Glomerular visceral epithelial cell (primary cell): ENCODE results near the gene TRAF4.
"Not testable (repeated sequence)": the region's sequence is repeated elsewhere in the genome, so short reads cannot be mapped to it uniquely, and the experiment has no call there.

ENCODE experiments used
- DNase-seq: peaks from one replicate; pipeline ENCODE4 v3.0.0-alpha.2; 2016; ENCODE audit errors: extremely low spot score

Gene TRAF4

DNA sequence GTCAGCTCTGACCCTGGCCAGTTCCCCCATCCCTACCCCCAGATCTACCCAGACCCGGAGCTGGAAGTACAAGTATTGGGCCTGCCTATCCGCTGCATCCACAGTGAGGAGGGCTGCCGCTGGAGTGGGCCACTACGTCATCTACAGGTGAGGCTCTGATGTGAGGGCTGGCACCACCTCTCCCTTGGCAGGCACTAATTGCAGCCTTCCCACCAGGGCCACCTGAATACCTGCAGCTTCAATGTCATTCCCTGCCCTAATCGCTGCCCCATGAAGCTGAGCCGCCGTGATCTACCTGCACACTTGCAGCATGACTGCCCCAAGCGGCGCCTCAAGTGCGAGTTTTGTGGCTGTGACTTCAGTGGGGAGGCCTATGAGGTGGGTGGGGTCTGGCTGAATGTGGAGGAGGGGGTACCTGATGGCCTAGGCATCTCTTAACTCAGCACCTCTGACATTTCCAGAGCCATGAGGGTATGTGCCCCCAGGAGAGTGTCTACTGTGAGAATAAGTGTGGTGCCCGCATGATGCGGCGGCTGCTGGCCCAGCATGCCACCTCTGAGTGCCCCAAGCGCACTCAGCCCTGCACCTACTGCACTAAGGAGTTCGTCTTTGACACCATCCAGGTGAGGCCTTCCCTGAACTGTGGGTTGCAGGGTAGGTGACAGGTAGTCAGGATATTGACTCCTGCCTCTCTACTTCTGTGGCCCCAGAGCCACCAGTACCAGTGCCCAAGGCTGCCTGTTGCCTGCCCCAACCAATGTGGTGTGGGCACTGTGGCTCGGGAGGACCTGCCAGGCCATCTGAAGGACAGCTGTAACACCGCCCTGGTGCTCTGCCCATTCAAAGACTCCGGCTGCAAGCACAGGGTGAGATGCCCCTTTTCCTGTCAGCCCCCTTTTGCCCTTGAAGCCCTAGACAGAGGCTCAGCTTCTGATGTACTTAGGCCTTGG lies 4.3 kb downstream of the TRAF4 start:
- DNase-seq: no peak

DNA sequence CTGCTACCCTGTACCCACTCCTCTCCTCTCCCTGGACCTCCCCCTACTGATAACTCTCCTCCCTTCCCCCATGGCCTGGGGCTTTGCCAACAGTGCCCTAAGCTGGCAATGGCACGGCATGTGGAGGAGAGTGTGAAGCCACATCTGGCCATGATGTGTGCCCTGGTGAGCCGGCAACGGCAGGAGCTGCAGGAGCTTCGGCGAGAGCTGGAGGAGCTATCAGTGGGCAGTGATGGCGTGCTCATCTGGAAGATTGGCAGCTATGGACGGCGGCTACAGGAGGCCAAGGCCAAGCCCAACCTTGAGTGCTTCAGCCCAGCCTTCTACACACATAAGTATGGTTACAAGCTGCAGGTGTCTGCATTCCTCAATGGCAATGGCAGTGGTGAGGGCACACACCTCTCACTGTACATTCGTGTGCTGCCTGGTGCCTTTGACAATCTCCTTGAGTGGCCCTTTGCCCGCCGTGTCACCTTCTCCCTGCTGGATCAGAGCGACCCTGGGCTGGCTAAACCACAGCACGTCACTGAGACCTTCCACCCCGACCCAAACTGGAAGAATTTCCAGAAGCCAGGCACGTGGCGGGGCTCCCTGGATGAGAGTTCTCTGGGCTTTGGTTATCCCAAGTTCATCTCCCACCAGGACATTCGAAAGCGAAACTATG lies 5.2 kb downstream of the TRAF4 start:
- no peak for DNase-seq

DNA sequence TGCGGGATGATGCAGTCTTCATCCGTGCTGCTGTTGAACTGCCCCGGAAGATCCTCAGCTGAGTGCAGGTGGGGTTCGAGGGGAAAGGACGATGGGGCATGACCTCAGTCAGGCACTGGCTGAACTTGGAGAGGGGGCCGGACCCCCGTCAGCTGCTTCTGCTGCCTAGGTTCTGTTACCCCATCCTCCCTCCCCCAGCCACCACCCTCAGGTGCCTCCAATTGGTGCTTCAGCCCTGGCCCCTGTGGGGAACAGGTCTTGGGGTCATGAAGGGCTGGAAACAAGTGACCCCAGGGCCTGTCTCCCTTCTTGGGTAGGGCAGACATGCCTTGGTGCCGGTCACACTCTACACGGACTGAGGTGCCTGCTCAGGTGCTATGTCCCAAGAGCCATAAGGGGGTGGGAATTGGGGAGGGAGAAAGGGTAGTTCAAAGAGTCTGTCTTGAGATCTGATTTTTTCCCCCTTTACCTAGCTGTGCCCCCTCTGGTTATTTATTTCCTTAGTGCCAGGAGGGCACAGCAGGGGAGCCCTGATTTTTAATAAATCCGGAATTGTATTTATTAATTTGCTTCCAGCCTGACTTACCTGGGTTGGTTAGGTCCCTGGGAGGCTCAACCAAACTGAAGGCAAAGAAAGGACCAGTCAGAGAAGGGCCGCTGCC lies 5.8 kb downstream of the TRAF4 start:
- DNase-seq: no peak

DNA sequence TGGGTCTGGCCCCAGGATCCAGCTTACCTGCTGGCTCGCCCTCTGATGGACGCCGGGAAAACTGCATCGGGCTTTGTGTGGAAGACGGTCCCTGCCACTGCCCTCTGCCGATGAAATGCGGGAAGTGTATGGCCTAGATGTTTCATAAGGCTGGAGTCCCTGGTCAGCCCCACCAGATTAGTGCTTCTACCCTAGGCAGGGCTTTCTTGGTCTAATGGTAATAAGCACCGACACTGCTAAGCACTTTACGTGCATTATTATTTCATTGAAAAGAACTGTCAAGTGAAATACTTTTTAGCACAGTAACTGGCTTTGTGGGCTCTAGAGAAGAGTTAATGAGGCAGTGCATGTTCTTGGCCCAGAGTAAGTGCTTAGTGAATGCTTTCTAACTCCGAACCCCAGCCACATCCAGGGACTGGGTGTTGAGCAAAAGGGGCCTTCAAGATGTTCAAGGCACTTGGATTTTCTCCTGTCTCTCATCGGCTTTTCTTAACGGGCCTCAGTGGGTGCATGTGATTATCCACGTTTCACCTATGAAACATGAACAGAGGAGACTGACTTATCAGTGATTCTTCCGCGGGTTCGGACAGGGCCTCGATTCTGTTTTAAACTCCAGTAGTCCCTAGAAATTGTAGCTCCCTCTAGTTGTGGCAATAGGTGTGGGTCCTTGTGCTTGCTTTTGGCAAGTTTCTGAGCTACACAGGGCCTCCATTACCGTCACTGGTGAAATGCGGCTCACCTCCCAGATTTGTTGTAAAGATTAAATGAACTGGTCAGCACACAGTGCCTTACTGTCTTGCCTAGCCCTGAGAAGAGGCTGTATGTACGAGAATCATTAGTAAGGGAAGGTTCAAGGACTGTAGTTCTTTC lies 6.6 kb downstream of the TRAF4 start:
- peak; percentile 94 for DNase-seq

DNA sequence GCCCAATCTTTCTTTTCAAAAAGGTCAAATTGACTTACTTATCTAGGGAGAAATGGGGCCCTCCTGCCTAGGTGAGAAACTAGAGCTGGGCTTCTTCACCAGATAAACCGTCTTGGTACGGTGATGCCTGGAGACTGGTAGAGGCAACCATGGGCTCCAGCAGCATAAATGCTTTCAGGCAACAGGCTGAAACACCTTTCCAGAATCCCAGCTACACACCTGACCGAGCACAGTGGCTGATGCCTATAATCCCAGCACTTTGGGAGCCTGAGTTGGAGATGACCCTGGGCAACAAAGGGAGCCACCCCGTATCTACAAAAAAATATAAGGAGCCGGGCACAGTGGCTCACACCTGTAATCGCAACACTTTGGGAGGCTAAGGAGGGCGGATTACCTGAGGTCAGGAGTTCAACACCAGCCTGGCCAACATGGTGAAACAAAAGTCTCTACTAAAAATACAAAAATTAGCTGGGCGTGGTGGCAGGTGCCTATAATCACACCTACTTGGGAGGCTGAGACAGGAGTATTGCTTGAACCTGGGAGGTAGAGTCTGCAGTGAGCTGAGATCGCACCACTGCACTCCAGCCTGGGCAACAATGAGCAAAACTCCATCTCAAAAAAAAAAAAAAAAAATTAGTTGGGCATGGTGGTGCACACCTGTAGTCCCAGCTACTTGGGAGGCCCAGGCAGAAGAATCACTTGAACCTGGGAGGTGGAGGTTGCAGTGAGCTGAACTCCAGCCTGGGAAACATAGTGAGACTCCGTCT lies 8.0 kb downstream of the TRAF4 start:
- DNase-seq: no peak

DNA sequence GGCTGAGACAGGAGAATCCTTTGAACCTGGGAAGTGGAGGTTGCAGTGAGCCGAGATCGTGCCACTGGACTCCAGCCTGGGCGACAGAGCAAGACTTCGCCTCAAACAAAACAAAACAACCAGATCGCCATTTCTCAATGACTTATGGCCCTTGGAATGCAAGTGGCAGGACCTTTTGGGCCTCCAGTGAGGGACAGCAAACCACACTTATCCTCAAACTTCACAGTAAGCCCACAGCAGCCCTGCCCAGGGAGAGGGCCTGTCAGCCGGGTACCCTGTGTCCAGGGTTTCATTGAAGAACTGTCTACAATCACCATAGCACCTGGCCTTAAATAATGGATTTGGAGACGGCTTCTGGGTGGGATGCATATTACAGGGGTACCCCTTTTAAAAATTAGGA lies 11.7 kb downstream of the TRAF4 start:
- DNase-seq: peak; percentile 57

DNA sequence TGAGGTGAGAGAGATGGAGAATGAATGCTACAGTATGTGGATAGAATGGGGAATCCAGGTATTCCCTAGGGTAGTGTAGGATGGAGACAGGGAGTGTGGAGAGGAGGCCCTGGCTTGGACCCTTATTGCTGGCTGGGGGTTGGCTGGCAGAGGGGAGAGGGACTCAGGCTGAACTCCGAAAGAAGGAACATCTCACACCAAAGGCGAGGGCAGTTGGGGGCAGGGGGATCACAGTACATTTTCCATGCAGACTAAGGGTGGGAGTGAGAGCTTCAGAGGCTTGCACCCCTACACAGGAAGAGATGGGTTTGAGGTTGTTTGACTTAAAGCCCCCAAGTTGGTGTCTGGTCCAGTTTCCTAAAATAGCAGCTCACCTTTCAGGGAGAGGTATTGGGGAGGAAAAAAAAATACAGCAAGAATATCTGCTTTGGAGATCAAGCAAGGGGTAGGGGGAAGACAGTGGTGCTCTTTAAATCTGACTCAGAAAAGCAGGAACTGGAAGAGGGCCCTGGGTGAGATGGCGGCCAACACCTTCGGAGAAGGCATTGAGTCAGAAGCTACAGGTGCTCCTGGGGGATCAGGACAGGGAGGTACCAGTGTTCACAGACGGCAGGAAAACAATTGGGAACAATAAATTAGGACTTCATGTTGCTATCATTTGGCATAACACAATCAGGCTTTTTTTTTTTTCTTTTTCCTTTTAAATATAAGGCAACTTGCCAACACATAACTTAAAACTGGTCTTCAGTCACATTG lies 12.4 kb downstream of the TRAF4 start:
- DNase-seq: no peak

DNA sequence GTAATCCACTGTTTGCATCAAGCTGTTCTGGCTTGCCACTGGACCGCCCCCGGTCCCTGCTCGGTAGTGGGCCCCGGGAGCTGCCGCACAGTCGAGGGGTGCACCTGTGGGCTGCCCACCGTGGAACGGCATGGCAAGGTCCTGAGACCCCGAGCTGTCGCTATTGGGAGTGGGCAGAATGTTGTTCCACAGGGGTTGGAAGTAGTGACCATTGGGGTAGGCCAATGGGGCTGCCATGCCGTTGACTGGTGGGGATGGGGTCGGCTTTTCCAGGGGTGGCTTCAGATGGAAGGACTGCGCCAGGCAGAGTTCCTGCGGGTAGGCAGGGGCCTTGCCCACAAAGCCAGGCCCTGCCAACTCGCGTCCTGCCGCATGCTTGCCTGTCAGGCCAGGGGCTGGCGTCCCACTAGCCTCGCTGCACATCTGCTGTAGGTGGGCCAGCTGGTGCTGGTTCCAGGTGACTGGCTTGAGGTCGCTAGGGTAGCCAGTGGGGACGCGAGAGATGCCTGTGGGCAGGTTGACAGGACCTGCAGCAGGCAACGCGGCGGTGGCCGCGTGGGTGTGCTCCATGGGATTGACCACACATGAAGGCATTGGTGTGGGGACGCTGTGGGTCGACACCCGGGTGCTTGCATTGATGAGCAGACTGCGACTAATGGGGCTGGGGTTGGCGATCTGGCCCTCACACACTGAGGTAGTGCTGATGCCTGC lies 14.8 kb downstream of the TRAF4 start:
- DNase-seq: no peak

DNA sequence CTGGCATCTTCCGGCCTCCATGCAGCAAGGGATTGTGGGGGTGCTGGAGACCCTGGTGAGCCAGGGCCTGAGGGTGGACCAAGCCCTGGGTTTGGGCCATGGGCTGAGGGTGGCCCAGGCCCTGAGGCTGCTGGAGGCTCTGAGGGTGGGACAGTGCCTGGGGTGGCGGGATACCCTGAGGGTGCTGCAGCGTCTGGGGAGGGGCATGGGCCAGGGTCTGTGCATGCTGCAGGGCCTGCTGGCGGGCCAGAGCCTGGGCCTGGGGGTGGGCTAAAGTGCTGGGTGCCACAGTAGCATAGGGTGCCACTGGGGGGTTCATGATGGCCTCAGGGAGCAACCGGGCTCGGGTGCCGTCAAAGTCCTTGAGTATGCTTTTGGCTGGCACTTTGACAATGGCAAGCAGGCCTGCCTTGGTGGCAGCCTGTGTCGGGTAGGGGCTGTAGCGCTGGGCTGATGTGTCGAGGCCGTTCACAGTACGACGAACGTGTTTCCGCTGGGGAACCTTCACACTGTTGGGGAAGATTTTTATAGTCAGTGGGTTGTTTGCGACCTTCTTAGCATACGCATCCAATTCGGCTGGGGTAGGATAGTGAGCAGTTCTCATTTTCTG lies 15.6 kb downstream of the TRAF4 start:
- DNase-seq: no peak

DNA sequence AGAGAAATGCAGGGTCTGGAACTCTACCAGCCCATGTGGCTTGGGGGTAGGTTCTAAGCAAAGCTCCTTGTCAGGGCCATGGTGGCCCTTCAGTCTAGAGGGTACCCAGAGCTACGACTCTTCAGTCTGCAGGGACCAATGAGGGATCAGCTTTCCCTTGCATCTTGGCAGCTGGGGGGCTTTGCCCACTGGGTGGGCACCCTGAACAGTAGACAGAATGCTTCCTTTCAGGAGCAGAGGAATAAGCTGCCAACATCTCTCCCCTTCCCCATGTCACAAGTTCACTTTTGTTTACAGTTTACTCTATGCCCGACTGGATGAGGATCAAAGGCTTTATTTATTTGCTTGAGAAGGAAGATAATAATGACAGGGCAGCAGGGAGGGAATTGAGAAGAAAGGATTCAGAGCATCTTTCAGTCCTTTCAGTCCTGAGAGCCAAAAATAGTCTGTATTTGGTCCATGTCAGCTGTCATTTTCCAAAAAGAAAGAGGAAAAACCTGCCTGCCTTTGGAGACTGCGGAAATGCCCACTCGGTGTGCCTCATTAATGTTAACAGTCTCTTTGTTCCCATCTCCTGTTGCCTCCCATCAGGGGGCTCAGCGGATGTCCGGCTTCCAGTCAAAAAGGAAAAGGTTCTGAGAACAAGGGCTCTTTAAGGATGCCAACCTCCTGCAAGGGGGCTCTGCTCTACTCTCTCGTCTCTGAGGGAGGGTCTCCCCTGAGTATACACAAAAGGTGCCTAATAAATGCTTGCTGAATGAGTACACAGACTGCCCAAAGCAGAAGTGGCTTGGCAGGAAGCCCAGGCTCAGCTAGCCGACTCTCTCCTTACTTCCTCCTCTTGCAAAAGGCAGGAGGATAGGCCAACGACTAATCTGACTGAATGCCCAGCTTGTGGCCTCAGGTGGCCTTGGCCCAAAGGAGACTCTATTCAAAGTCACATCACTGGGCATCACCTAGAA lies 17.1 kb downstream of the TRAF4 start:
- peak; percentile 27 for DNase-seq

DNA sequence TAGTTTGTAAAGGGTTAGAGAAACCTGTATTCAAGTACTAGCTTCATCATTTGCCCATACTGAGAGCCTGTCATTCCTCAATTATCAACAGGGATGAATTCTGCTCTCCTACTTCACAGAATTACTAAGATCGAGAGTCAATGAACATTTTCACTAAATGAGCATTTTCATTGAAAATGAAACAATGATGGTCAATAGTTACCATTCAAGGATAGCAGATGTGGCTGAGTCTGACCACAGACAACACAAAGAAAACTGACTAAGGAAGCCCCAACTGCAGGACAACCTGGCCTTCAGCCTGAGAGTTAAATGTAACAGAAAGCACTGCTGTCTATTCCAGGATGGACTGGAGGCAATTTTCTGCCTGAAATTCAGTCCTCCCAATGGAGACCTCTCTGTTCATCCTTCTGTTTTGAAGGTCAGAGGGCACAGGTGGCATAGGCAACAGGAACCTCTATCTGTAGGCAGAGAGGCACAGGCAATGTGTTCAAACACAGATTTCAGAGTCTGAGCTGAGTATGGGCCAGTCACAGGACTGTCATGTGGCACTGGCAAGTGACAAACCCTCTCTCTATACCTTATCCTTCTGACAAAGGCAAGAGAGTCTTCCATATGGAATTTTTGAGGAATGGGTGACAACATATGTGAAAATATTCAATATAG lies 19.5 kb downstream of the TRAF4 start:
- DNase-seq: no peak

DNA sequence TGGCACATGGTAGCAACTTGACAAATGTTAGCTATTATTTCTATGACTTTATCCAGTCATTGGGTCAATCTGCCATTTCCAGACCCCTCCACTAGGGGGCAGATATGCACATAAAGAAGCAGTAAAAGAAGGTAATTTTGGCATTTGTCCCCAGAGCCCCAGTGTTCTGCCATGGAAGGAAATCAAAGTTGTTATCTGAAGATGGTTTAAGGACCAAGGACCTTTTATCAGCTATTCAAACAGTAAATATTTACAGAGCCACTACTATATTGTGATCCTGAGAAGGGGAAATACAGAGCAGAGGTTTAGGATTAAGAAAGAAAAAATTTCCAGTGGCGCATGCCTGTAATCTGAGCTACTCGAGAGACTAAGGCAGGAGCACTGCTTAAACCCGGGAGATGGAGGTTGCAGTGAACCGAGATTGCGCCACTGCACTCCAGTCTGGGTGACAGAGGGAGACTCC lies 20.0 kb downstream of the TRAF4 start:
- peak; percentile 77 for DNase-seq

DNA sequence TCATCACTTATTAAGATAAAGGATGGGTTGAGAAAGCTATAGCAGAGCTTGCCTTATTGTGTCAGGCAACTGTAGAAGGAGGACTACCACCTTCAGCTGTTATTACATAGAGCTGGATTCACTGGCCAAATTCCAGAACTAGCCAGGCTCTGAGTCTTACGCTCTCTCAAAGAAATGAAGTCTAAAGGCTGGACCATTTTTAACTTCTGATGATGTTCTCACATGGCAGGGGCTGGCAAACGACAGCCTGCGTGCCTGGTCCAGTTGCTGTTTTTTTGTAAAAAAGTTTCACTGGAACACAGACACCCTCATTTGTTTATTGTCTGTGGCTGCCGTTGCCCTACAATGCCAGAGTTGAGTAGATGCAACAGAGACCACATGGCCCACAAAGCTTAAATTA lies 21.2 kb downstream of the TRAF4 start:
- DNase-seq: no peak

DNA sequence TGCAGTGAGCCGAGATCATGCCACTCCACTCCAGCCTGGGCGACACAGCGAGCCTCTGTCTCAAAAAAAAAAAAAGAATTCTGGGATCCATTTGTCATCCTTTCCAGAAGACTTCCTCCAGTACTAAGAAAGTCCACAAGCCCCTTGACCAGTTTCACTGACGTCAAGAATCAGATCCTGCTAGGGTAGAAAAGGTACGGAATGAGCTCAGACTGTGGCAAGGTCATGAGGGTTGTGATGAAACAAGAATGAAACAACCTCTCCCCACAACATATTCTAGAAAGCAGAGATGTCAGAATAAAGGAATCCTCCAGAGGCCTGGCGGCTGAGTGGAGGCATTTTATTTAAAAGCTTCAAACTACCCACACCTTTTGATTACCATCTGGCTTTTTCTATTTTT lies 29.9 kb downstream of the TRAF4 start:
- no peak for DNase-seq

DNA sequence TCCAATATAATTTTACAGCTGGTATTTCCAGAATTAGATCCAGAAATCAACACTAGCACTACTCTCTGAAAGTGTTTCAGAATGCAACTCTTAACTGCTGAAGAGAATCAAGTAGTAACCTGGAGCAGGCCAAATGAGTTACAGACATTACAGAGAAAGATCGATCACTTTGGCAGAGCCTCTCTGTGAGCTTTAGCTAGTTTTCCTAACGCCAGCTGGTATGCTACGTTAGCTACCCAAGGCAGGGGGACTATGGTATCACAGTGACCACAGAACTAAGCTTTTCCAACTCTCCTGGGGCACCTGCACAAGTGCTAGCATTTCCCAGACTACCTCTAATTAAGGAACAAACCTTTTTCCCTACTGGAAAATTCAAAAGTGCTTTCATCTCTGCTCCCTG lies 30.4 kb downstream of the TRAF4 start:
- no peak for DNase-seq

DNA sequence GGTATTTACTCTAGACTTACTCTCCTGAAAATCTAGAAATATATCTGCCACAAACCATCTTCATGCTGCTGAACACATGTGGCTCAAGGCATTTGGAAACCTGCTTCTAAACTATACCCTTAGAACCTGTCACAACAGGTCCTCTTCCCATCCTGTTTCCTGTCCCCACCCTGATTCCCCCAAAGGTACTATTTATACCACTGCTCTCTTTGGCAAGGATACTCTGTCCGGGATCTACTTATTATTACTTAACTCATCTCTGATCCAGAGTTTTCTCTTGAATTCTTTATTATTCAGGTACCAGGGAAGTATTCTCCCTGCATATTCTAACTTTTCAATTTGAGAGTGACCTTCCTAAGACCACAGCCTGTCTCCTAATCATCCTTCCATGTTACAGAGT lies 33.4 kb downstream of the TRAF4 start:
- no peak for DNase-seq

DNA sequence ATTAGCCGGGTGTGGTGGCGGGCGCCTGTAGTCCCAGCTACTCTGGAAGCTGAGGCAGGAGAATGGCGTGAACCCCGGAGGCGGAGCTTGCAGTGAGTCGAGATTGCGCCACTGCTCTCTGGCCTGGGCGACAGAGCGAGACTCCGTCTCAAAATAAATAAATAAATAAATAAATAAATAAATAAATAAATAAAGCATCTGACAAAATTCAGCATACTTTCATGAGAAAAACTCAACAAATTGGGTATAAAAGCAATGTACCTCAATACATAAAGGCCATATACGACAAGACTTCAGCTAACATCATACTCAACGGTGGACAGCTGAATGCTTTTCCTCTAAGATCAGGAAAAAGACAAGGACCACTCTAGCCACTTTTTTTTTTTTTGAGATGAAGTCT lies 35.8 kb downstream of the TRAF4 start:
- DNase-seq: not testable (repeated sequence)
